Upper lobe of left lung (tissue), 4 donors: ENCODE measurements around the gene EEF2.

Experiments used
- POLR2A ChIP-seq, 4 donors: fragments of 450-650 bp; IDR thresholded peaks; one replicate each; pipeline ENCODE4 v1.5.1; 2016 to 2017; ENCODE audit warnings: antibody characterized with exemption in 4 of 4, mild to moderate bottlenecking in 2 of 4
- POLR2AphosphoS5 ChIP-seq, 2 donors: sonication (generic); formaldehyde crosslinking; IDR thresholded peaks; one replicate each; pipeline ENCODE4 v1.5.1; 2017; ENCODE audit warnings: antibody characterized with exemption in 2 of 2
- TF ChIP-seq, protein P1 (sequence below), 6 experiments: fragments of 450-650 bp in 4 of 6; fragments of 200-600 bp in 2 of 6; sonication (generic) in 2 of 6; IDR thresholded peaks; one replicate each; pipeline ENCODE4 v1.5.1; 2016 to 2019; ENCODE audit warnings: antibody characterized with exemption in 6 of 6

DNA sequence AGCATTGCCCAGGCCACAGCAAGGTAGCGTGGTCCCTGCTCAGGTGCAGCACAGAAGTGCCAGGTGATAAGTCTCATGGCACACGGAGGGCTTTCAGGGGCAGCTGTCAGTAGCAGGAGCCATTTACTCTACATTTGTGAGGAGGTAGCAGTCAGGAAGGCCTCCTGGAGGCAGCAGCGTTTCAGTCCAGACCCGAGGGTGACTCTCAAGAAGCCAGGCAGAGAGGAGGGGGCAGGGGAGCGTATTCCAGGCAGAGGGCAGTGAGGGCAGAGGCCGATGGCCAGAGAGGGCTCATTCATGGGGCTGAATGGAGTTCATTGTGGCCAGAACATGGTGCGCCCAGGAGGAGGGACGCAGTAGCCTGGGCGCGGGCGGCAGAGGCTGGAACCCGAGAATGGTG lies 31.2 kb upstream of the EEF2 start:
- TF ChIP-seq POLR2A (IDR thresholded peaks at IDR 0.05), result no peak
- TF ChIP-seq, protein P1, sequence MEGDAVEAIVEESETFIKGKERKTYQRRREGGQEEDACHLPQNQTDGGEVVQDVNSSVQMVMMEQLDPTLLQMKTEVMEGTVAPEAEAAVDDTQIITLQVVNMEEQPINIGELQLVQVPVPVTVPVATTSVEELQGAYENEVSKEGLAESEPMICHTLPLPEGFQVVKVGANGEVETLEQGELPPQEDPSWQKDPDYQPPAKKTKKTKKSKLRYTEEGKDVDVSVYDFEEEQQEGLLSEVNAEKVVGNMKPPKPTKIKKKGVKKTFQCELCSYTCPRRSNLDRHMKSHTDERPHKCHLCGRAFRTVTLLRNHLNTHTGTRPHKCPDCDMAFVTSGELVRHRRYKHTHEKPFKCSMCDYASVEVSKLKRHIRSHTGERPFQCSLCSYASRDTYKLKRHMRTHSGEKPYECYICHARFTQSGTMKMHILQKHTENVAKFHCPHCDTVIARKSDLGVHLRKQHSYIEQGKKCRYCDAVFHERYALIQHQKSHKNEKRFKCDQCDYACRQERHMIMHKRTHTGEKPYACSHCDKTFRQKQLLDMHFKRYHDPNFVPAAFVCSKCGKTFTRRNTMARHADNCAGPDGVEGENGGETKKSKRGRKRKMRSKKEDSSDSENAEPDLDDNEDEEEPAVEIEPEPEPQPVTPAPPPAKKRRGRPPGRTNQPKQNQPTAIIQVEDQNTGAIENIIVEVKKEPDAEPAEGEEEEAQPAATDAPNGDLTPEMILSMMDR (IDR thresholded peaks at IDR 0.05), result no peak
- TF ChIP-seq POLR2AphosphoS5 (IDR thresholded peaks at IDR 0.05), result no peak
